ENCODE results near the gene PGRMC1.

- TF ChIP-seq YY1 (tag by site-specific recombination; IDR thresholded peaks at IDR 0.05) = no peak
- TF ChIP-seq KLF17 (tag by site-specific recombination; IDR thresholded peaks at IDR 0.05) = no peak
- TF ChIP-seq CTCF (tag by site-specific recombination; IDR thresholded peaks at IDR 0.05) = no peak
- TF ChIP-seq REST (tag by site-specific recombination; IDR thresholded peaks at IDR 0.05) = no peak
- no peak for TF ChIP-seq ATF2 (tag by site-specific recombination; IDR thresholded peaks at IDR 0.05; ENCODE audit: low read depth)
Measured at GRCh38 chrX:119290476-119290875, 54.4 kb downstream of the PGRMC1 start.
